GM18499 (cell line): ENCODE data around the gene NET1.
"Not testable (repeated sequence)": the region's sequence is repeated elsewhere in the genome, so short reads cannot be mapped to it uniquely, and the experiment has no call there.

ENCODE experiments used
- ATAC-seq: cut with Tn5 transposase; IDR thresholded peaks from one replicate; pipeline ENCODE4 v1.9.1; 2021; ENCODE audit warnings: moderate number of reproducible peaks; ENCODE audit not compliant: insufficient read depth, unreplicated experiment

The NET1 gene

DNA sequence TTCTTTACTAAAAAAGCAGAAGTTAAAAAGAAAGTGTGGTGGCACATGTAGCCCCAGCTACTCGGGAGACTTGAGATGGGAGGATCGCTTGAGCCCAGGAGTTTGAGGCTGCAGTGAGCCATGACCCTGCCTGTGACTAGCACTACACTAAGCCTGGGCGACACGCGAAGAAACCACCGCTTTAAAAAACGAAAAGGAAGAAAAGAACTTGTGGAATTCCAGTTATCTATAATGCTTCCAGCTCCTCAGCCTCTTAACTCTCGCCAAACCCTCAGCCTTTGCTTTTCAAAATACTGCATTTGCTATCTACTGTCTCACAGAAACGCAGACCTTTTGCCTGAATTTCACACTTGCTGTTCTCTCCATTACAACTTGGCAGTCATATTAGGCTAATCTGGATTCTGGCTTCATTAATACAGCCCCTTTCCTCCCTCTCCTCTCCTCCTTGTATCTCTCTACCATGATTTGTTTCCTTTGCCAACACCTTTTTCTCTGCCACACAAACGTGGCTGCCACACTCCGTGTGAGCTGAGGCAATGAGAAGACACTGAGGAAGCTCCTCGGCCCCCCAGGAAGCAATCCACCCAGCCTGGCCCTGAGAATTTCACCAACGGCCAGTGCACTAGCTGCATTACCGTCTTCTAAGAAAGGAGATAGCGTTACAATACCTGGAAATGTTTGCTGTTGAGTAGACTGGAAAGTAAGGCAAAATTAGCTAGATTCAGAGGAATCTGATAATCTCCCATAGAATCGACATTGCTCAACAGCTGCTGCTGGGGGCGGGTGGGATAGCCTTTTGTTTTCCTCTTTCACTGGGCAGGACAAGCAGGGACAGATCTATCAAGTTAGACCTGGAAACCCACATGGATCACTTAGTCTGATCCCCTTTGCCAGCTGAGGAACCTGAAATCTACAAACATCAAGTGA lies 49.8 kb downstream of the NET1 start:
- no peak for ATAC-seq

DNA sequence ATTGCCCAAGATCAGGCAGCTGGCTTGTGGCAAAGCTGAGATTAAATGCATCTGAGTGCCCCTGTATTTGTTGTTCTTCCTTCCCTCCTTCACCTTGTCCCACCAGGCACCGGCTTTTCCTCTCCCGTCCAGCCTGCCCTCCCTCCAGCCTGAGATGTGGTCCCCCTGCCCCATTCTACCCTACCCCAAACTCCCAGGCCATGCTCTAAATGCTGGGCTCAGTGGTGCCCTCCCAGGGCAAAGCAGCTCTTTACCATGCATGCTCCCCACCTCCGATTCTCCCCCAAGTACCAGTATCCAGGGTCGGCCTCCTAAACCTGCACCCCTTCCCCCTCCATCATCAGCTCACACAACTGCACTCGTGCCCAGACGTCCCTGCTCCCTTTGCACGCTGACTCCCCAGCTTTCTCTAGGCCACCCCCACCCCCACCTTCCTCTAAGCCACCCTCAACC lies 50.5 kb downstream of the NET1 start:
- ATAC-seq = no peak

GRCh38 chr10:5464546-5464945 lies 52.2 kb downstream of the NET1 start:
- no peak for ATAC-seq

DNA sequence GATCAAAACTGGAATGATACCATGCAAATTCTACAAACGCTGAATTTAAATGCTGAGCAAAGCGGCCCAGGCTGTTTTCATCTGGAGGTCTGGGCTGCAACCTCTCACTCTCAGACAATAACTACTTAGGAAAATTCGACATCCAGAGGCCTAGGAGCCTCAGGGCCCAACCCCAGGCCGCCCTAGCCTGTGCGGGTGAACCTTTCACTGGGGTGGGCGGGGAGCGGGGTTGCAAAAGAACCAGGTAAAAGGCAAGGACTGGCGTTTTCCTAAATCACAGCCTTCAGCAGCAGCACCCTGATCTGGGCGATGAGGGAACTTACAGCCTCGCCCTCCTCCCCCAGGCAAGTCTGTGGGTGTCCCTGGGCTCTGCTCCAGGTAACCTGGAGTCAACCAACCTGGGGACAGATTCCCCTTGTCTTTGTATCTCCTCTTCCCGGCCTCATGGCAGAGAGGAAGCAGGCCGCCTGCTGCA lies 53.7 kb downstream of the NET1 start:
- no peak for ATAC-seq

GRCh38 chr10:5466451-5467206 lies 54.3 kb downstream of the NET1 start:
- no peak for ATAC-seq

GRCh38 chr10:5467207-5467535 lies 54.8 kb downstream of the NET1 start:
- no peak for ATAC-seq

DNA sequence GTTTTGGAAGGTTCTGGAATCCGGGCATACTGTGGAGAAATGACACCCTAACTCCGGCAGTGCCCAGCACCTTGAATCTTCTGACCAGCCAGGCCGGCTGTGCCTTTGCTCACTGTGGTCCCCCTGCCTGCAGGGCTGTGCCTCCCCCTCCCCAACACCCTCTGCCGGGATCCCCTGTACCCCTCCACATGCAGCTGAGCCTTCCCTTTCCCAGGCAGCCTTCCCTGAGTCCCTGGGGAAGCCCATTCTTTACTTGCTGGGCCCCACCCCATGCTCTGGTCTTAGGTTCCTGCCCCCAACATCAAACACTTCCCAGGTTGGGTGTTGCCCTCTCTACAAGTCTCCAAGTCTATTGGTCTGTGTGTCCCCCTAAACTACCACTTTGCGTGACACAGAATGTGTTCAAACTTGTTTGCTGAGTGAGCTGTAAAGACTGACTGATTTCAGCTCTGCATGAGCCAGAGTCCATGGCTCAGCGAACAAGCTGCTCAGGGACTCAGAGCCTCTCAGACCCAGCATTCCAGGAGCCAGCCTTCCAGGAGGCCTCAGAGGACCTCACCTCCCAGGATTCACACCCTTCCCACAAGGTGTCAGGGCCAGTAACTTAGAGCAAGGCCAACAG lies 55.4 kb downstream of the NET1 start:
- no peak for ATAC-seq

DNA sequence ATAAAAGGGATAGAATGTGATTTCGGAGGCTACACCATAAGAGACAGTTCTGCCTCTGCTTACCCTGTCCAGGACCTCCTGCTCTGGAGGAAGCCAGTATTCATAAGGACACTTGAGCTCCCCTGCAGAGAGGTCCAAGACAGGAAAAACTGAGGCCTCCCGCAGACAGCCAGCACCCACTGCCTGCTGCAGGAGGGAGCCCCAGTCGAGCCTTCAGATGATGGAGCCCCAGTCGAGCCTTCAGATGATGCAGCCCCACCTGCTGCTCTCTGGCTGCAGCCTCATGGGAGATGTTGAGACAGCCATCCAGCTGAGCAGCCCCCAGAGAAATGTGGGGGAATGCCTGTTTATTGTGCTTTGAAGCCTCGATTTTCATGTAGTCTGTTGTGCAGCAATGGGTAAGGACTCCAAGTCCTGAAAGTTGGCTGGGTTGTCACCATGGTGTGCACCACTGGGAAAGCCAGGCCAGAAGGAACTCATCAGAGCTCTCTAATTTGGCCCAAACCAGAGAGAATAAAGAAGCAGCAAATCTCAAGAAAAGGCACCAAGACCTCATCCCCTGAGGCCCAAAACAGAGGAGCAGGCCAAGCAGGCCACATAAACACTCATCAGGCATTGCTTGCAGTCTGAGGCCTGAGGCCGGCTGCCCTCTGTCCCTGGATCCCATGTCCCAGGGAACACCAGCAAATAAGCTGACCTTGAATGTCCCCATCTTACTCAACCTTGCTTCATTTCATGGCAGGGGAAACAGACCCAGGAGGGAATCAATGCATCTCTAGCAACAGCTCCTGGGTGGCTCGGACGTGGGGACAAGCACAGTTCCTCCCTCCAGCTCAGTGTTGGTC lies 56.1 kb downstream of the NET1 start:
- ATAC-seq = no peak

- ATAC-seq = no peak
These were observed 57.1 kb downstream of the NET1 start for GRCh38 chr10:5469353-5470061.

- no peak for ATAC-seq
These were observed 57.9 kb downstream of the NET1 start for GRCh38 chr10:5470062-5470751.

GRCh38 chr10:5474642-5475041 lies 62.3 kb downstream of the NET1 start:
- ATAC-seq = not testable (repeated sequence)

- not testable (repeated sequence) for ATAC-seq
These were observed 62.7 kb downstream of the NET1 start for GRCh38 chr10:5475088-5475487.

- not testable (repeated sequence) for ATAC-seq
These were observed 63.8 kb downstream of the NET1 start for GRCh38 chr10:5475974-5476807.

DNA sequence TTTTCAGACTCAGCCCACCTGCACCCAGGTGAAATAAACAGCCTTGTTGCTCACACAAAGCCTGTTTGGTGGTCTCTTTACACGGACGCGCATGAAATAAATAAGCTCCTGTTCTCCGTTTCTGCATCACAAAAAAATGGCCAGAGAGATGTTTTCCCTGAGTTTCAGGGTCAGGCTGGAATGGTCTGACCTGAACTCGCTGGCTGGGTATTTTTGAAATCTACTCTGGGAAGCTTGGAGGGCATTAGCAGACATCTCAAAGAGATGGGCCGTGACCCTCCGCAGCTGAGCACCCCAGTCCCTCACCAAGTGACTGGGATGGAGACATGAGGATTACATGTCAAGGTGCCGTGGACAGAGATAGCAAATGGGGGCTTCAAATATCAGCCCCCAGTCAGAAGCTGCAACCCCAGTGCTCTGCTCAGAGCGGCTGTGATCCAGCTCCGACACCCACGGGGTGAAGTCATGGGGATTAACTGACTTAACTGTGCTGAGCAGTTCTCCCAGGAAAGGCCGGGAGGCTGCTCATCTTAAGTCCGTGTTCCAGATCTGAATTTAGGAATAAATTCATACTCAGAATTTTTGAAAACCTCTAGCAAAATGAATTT lies 64.7 kb downstream of the NET1 start:
- no peak for ATAC-seq

GRCh38 chr10:5477948-5478693 lies 65.8 kb downstream of the NET1 start:
- no peak for ATAC-seq

GRCh38 chr10:5478694-5479305 lies 66.4 kb downstream of the NET1 start:
- ATAC-seq = no peak
